GM04504 (cell line): ENCODE results near the gene FOXK2.

Experiments
- DNase-seq: peaks from one replicate; pipeline ENCODE4 v3.0.0-alpha.2; 2012; ENCODE audit warnings: low read depth

Gene FOXK2

DNA sequence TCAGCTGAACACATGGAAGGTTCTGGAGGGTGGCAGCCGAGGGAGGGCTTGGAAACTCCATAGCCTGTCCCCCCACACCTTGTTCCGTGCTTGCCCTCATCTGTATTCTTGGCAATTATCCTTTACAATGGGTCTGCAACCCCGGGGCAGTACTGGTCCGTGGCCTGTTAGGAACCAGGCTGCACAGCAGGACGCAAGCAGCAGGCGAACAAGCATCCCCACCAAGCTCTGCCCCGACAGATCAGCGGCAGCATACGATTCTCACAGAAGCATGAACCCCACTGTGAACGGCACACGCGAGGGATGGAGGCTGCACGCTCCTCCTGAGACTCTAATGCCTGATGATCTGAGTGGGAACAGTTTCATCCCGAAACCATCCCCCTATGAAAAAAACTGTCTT, 122.5 kb downstream of the FOXK2 start:
- DNase-seq = no peak

DNA sequence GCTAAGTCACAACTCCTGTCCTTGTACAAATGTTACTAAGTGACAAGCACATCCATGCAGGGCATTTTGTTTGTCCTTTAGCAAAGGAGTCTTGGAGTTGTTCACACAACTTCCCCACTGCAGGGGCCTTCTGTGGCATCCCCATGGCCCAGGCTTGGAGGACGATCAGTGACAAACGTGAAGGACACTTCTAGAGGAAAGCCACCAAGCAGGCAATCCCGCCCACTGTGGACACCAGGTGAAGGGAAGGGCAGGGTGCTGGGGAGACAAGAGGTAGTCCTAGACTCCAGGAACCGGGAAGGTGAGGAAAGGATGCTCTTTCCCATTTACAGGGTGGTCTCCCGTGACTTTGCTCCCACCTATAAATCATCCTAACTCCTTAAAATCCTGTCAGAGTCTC, 124.6 kb downstream of the FOXK2 start:
- DNase-seq = no peak

DNA sequence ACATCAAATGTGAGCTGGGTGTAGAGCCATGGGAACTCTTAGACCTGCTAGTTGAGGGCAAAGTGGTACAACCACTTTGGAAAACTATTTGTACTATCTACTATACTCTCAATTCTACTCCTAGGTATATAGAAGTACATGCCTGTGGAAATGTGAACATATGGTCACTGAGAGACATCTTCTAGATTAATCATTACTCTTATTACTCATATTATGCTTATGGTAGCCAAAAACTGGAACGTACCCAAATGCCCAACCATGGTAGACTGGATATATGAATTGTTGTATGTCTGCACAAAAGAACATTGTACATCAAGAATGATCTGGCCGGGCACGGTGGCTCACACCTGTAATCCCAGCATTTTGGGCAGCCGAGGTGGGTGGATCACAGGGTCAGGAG, 126.0 kb downstream of the FOXK2 start:
- no peak for DNase-seq

DNA sequence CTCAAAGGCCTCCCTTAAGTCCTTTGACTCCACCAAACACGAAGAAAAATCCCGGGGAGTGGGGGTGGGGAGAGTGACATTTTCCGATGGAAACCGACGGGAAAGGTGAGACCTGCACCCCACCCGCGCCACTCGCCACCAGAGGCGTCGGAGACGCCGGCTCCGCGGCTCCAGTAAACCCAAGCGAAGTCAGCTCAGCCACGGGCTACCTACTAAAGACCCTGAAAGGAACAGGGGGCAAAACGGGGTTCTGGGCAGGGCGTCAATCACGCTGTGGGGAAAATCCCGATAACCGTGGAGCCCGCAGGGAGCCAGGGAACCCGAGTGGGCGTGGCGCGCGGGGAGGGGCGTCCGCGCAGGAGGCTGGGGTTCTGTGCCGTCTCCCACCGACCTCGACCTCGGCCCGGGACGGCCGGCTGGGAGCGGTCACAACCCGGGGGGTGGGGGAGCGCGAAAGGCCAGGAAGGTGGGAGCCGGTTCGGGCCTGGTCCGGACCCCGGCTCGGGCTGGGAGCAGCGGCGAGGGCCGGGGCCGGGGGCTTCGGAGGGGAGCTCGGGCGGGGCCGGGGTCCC, 128.1 kb downstream of the FOXK2 start:
- DNase-seq = no peak

DNA sequence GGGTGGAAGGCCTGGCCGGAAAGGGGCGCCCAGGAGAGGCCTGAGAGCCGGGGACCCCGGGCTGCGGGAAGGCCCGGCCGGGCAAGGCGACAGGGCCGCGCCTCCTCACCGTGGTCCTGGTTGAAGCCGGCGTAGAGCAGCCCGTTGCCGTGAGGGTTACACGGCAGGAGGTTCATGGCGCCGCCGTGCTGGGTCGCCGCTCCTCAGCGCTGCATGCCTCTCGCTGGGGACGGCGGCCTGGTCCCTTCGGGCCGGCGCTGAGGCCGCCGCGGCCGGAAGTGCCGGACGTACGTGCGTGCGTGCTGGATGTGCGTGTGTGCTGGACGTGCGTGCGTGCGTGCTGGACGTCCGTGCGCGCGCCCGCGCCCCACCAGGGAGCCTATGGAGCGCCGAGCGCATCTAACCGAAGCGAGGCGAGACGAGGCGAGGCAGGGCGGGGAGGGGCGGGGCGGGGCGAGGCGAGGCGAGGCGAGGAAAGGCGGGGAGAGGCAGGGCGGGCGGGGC, 128.7 kb downstream of the FOXK2 start, which contains the start of gene WDR45B:
TSS of gene WDR45B (minus strand) at position 280 of the 504 bp plus-strand sequence. CDS start at position 176, 104 bp downstream.
- DNase-seq = peak; percentile 93

DNA sequence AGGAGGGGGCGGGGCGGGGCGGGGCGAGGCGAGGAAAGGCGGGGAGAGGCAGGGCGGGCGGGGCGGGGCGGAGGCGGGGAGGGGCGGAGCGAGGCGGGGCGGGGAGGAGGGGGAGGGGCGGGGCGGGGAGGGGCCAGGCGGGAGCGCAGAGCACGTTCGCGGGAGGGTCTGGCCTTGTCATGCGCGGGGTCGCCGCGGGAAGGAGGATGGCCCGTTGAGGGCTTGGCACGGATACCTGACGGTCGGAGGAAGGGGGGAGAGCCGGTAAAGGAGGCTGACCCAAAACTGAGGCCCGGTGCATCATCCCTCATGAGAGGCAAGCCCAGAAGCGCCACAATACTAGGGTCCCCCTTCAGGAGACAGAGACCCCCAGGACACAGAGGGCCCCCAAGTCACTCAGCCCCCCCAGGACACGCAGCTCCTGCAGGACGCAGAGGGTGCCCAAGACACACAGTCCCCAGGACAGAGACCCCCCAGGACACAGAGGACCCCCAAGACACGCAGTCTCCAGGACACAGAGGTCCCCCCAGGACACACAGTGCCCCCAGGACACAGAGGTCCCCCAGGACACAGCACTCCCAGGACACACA, 129.3 kb downstream of the FOXK2 start:
- DNase-seq = no peak

DNA sequence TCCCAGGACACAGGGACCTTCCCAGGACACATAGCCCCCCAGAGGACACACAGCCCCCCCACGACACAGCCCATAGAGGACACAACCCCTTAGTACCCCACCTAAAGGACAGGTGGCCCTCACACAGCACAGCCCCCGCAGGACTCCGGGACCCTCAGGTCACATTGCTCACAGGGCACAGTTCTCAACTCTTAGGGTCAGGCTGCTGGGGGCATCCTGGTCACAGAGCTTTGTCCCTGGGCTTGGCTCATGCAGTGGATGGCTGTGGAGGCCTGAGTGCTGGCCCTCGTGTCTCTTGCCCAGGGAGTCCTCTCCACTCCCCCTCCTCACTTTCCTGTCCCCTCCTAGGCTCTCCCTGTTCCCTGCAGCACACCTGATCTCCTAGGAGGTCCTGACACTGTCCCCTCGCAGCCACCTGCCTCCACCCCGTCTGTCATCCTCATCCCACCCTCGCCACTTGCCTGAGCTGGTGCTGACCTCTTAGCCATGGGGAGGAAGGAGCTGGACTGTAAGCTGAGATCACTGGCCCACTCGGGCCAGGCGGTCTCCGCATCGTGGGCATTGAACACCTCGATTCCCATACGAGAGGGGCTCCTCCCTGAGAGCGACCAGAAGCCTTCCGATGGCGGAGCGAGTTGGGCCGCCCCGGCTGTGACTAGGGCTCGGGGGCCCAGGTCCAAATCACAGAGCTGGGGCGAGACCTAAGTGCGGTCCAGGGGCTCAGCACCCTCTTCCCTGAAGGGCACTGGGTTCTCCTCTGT, 130.1 kb downstream of the FOXK2 start:
- no peak for DNase-seq

DNA sequence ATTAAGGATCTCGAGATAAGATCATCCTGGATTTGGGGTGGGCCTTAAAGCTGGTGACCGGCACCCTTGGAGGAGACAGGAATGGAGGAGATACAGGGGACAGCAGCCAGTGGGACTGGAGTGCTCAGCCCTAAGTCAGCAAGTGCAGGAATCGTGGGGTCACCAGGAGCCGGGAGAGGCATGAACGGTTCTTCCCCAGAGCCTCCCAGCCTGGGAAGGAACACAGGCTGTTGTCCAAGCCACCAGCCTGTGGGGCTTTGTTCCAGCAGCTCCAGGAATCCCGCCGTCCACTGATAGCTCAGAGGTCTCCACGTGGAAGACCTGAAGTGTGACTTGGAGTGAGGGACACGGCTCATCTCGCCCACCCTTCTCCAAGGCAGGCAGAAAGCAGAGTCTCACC, 131.2 kb downstream of the FOXK2 start:
- no peak for DNase-seq

DNA sequence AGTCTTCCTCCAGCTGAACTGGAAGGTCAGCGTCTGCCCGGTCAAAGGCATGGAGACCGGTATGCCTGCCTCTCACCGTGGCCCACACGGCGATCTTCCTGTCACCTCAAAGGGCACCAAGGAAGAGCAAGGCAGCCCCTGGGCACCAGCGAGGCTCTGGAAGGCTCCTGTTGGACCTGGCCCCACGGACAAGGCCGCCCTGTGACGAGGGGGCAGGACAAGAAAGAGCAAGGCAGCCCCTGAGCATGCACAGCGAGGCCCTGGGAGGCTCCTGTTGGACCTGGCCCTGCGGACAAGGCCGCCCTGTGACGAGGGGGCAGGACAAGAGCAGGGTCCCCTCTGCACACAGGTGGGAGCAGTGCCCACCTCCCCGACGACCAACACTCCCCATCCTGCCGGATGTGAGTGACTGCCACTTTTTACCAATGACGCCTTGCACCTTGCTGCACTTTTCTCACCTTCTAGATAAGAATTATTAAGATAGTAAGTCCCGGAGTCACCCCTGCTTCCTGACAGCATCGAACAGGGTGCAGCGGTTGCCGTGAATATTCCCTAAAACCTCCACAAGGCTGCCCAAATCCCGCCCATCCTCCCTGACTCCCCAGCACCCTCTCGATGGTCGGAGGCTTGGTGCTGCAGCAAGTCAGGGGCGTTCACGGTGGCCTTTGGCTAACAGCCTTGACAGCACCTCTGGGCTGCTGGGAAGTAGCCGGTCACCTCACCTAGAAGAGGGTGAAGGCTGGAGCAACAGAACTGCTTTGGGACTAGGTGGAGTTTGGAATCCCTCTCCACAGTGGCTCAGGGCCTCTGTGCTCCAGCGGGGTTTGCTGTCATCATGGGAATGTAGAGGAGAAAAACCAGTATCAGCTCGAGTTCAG, 134.4 kb downstream of the FOXK2 start:
- DNase-seq = no peak
